Stimulated activated CD4-positive, alpha-beta T cell treated with anti-CD3 and anti-CD28 coated beads, TNF-alpha, amount 100 ng/mL, for 24 hours (primary cell): Measurements from ENCODE around the gene IGF2.

Source experiments
- DNase-seq, 3 experiments: peaks; one replicate each; pipeline ENCODE4 v3.0.0-alpha.2; 2020; ENCODE audit warnings: low read depth in 3 of 3

The IGF2 gene

DNA sequence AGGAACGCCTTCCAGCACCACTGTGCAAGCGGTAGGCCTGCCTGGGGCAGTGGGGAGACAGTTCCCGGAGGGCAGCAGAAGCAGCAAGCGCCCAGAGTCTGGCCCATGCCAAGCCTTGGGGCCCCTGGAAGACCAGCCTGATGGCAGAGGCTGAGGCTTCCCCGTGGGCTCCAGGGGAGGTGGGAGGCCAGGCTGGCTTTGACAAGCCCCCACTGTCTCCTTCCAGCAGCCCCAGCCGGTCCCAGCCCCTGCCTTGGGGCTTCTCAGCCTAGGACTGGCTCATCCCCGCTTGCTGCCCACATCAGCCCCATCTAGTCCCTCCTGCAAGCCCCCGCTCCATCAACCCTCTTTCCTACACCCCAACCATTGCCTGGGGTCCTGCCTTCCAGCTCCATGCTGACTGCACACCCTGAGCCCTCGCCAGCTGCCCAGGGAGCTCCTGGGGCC lies 46.7 kb downstream of the IGF2 start:
- DNase-seq = no peak

DNA sequence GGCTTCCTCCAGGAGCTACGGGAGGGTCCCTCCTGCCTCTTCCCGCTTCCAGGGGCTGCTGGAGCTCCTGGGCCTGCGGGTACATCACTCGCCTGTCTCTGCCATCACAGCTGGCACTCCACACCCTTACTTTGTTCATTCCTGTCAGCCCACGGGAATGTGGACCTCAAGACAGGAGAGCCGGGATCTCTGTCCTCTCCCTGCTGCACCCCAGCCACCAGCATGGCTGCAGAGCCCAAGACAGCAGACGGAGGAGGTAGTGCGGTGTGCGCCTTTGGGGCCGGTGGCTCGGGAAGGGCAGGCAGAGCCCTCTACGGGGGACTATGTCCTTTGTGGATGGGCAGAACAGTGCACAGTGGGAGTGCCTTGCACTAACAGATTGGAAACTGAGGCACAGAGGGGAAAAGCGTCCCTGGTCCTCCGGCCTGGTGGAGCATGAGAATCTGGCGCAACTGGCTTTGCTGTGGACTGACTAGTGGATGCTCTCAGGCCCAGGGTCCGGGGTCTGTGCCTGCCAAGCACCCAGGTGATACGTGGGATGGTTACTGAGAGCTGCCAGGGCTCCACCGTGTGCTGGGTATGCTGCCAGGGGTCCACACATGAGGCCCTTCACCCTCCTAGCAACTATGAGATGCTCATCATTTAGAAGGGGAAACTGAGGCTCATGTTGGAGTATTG lies 47.3 kb downstream of the IGF2 start:
- DNase-seq = no peak

DNA sequence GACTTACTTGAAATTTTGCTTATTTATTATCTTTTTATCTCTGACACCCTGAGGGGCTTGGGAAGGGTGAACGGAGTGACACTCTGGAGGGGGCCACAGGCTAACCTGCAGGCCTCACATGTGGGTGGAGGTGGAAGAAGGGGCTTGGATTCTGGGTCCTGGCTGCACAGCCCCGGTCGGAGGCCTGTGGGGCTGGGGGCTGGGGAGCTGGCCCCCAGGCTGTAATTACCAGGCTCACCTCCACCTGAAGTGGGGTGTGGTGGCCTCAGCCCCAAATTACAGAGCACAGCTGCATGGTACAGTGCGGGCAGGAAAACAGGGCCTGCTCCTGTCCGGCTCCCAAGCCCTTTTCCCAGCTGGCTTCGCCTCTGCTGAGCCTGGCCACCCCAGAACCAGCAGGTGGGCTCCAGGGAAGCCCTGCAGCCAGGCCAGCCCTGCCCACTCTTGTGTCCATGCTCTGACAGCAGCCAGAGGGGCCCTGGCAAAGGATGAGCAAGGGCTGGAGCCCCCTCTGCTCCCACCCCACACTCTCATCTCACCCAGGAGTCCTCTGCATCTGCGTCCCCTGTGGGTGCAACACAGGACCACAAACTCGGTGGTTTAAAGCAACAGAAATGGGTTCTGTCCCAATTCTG lies 48.0 kb downstream of the IGF2 start:
- no peak for DNase-seq

DNA sequence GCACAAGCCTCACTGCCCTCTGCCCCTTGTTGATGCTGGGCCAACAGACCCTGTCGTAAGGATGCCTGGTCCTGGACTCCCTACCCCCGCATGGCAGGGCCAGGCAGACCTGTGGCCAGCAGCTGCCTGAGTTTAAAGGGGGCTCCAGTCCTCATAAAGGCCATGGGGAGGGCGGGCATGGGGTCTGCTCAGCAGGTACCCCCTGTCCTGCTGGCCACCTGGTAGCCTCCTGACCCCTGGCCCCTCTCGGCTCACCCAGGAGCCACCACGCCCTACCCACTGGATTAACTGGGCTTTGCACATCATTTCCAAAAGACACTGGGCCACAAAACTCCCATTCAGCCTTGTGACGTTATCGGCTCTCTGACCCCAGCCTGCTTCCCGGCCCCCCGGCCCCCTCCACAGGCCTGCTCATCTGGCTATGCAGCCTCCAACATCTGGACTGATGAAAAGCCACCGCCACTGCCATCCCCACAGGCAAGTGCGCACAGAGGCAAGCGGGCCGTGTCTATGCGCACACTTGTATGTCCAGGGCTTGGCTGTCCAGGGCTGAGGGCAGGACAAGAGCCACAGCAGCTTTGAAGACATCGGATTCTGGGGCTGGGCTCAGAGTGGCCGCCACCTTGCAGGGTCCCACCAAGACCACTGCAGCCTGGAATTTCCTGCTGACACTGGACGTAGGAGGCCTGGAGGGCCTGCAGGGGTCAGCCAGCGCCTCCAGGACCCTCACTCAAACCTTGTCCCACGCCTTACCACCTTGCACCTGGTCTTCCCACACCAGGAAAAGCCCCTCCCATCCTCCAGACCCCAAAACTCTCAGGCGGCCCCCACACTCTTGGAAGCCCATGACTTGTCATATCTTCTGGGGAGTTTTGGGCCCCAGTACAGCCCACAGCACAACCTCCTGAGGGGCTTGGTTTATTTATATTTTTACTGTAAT lies 48.7 kb downstream of the IGF2 start:
- DNase-seq = no peak

DNA sequence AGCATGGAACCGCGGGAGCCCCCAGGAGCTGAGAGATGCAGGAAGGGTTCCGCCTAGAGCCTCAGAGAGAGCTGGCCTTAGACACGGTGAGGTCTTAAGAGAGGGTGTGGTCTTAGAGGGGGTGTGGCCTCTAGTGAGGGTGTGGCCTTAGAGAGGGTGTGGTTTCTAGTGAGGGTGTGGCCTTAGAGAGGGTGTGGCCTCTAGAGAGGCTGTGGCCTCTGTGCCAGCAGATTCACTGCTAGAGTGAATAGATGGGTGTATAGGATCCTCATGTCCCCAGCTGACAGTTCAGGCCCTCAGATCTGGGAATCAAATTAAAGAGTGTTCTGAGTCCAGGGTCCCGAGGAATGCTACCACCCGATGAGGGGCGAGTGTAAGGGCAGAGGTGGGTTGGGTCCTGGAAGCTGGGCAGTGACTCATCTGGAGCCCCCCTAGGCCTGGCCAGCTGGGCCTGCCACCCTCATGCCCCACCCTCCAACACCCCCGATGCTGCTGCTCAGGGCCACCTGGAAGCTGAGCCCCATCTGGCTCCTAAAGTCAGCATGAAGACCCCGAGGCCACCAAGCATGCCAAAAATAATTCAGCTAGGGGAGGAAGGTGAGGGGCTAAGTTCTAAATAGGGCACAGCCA lies 49.5 kb downstream of the IGF2 start:
- peak in 1 of 3 experiments; percentile 37 for DNase-seq

DNA sequence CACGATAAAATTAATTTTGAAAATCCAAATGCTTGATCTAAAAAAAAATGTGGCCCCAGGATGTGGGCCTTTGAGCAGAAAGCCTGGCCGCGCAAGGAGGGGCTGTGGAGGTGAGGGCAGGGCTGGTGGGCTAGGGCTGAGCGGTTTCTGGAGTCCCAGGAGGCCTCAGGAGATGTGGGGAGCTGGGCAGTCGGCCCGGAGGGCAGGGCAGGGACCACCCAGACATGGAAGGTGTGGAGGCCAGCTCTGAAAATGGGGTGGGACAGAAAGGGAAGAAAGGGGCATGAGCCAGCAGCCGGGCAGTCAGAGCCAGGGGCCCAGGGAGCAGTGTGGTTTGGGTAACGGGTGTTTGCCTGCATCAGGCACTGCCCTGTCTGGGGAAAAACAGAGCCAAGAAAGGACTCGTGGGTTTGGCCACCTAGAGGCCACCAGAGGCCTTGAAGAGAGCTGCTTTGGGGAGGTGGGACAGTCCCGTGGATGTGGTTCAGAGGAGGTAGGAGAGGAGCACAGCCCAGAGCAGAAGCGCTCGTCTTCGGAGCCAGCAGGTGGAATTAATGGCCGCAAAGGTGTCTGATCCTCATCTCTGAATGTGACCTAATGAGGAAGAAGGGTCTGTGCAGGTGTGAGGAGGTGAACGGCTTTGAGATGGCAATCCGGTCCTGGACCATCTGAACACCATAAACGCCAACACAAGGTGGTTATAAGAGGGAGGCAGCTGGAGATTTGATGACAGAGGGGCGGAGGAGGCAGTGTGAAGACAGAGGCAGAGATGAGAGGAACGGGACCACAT lies 50.2 kb downstream of the IGF2 start:
- no peak for DNase-seq

DNA sequence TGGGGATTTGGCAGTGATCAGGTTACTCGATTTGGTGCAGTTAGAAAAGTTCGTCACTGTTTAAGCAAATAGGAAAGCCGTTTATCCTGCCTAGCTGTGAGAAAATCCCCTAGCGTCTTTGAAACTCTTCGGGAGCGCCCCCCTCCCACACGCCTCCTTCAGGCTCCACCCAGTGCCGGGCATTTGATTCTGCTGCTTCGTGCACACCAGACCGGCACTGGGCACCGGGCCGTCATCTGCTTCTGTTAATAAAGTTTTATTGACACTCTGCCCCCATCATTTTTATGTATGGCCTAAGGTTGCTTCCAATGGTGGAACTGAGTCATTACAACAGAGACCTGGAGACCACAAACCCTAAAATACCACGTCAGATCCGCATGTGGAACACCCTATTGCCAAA lies 50.9 kb downstream of the IGF2 start:
- DNase-seq = no peak

DNA sequence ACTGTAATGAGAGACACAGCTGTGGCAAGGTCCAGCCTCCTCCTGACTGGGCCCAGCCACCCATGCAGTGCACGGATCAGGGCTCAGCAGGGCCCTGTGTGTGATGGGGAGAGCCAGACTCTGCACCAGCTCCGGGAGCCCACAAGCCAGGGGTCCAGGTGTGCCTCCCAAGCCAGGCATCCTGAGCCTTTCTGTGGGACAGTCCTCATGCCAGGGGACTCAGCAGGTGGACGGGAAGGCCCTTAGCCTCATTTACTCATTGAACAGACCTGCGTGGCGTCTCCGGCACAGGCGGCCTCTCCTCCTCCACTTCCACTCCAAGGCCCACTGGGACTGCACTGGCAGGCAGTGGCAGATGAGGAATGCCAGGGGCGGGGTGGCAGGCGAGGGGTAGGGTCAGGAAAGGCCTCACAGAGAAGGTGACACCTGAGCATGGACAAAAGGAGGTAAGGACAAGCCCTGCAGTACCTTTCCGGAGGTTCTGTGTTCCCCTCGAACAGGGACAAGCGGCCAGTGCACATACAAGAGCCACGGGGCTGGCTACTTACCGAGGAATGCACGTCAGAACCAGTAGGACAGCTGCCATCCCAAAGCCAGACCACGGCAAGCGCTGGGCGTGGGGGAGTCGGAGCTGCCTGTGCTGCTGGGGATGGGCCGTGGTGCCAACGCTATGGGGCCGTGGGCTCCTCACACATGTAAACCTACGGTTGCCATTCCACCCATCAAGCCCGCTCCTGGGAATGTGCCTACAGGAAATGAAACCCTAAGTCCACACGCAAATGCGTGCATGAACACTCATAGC lies 52.7 kb downstream of the IGF2 start:
- no peak for DNase-seq

DNA sequence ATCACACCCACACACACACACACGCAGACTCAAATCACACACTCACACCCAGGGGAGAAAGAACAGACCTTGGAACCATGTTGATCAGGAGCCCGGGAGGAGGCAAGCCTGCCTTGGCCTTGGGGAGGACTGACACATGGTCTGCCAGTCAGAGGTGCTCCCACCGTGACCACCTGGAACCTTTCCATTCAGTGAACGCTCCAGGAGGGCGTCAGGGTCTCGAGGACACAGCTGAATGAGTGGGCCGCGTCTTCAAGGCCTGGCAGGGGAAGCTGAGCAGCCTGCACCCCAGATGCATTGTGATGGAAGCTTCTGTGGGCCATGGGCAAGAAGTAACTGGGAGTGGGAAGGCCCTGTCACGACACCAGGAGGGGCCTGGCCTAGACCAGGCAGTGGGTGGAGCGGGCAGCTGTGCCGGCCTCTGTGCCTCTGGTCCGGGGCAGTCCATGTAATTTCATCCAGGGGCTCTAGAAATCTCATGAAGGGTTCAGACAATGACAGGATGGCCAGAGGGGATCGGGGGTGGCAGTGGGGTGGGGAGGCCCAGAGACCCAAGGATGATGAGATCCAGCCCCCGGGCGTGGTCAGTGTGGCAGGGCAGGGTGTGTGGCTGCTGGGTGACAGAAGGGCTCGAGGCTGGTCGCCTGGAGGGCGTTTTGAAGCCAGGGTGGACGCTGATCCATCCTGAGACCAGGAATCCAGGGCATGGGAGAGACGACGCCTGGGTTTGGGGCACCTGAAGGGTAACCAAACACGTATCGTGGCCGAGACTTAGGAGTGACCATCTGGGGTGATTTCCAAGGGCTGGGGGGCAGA lies 53.7 kb downstream of the IGF2 start:
- DNase-seq = no peak

DNA sequence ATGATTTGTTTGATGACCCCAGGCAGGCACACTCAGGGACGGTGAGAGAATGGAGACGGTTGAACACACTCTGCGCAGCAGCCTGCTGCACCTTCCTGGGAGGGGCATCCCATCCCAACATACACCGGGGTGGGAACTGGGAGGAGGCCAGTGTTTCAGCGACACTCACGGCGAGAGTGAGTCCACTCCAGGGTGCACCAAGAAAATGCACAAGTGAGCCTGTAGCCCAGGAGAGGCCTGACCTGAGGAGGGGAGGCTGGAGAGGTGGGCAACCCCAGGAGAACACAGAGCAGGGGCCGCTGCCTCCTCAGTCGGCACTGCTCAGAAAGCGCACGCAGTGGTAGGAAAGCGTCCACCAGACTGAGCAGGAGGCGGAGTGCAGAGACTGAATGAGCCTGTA lies 54.5 kb downstream of the IGF2 start:
- DNase-seq = no peak
